ENCODE data around the gene IL19.

GRCh38 chr1:206796981-206797402 is 26.4 kb downstream of the IL19 start:
- no peak for TF ChIP-seq CTCF (IDR thresholded peaks at IDR 0.05)
- TF ChIP-seq POLR2A (IDR thresholded peaks at IDR 0.05) = no peak

Data from lower leg skin (tissue), 3 donors.